ENCODE results near the gene TMEM151B. TPM values are rescaled to one million over a fixed set of nuclear protein-coding genes. Genes with fewer than 3 reads are reported as not detected.

The TMEM151B gene
- total RNA-seq, 1 experiment from 2014 or later = not detected

GRCh38 chr6:44260451-44261297 is 9.6 kb upstream of the TMEM151B start:
- POLR2A ChIA-PET (ENCODE audit: unreplicated experiment) = no interaction called here

GRCh38 chr6:44261581-44261980 is 8.7 kb upstream of the TMEM151B start:
- ChIA-PET CTCF (interaction anchor here (0.6 kb wide), 1 partner anchor 153 kb away, joined by 3 read pairs; no protein-coding TSS in a partner anchor), POLR2A (ENCODE audit: unreplicated experiment) (interaction anchor here (0.6 kb wide), 1 partner anchor 11 kb away, joined by 3 read pairs; no protein-coding TSS in a partner anchor)
- intact Hi-C loops (cut with micrococcal nuclease) = no loop called here
- no peak for DNase-seq
- no peak overlapping the region for H3K27ac ChIP-seq (ENCODE audit: low read length)
- no peak overlapping the region for H3K4me2 ChIP-seq (ENCODE audit: low read length)
- no peaks in the 10 kb centered on the region for H3F3A ChIP-seq (ENCODE audit: low read length, unreplicated experiment)
- no peak overlapping the region for H3K4me3 ChIP-seq (ENCODE audit: low read length)
- no peaks in the 10 kb centered on the region for H3K9me2 ChIP-seq (replicated peaks; ENCODE audit: low read length)
- H3K79me2 ChIP-seq (ENCODE audit: low read length) = peaks cover 31% of the 10 kb centered on the region
- no peaks in the 10 kb centered on the region for H4K20me1 ChIP-seq (ENCODE audit: low read length)
- no peak overlapping the region for H2AFZ ChIP-seq (ENCODE audit: low read length)
- no peak for ATAC-seq
- no peaks in the 10 kb centered on the region for H3K27me3 ChIP-seq (ENCODE audit: low read length)
- H3K36me3 ChIP-seq (ENCODE audit: low read depth, low read length) = no peaks in the 10 kb centered on the region
- BruUV-seq (replicated peaks) = no TSS peak
- TF ChIP-seq EZH2phosphoT487 (IDR thresholded peaks at IDR 0.05; ENCODE audit: borderline replicate concordance, low read length) (no peak), CTCF (conservative IDR thresholded peaks at IDR 0.05; ENCODE audit: low read depth, low read length) (no peak), EZH2 (IDR thresholded peaks at IDR 0.05; ENCODE audit: low read length, unreplicated experiment) (no peak)
- peaks cover 29% of the 10 kb centered on the region for H3K4me1 ChIP-seq (ENCODE audit: insufficient read depth, low read length)
- no peaks in the 10 kb centered on the region for H3K9me3 ChIP-seq (ENCODE audit: low read length)
- H3K9ac ChIP-seq (ENCODE audit: low read length) = no peak overlapping the region

More at GRCh38 chr6:44260451-44261297, 9.6 kb upstream of the TMEM151B start:
- CTCF ChIA-PET = no interaction called here
- TF ChIP-seq EZH2 (IDR thresholded peaks at IDR 0.05; ENCODE audit: low read length, unreplicated experiment) = no peak
- no peak for TF ChIP-seq CTCF (conservative IDR thresholded peaks at IDR 0.05; ENCODE audit: low read depth, low read length)
- no peak for TF ChIP-seq EZH2phosphoT487 (IDR thresholded peaks at IDR 0.05; ENCODE audit: borderline replicate concordance, low read length)
- Histone ChIP-seq H3K27me3 (ENCODE audit: low read length) (no peaks in the 10 kb centered on the region), H3K4me1 (ENCODE audit: insufficient read depth, low read length) (peaks cover 38% of the 10 kb centered on the region), H3K27ac (ENCODE audit: low read length) (no peak overlapping the region), H3F3A (ENCODE audit: low read length, unreplicated experiment) (peaks cover 6% of the 10 kb centered on the region), H3K79me2 (ENCODE audit: low read length) (peaks cover 40% of the 10 kb centered on the region), H3K4me3 (ENCODE audit: low read length) (no peak overlapping the region), H2AFZ (ENCODE audit: low read length) (no peak overlapping the region), H3K4me2 (ENCODE audit: low read length) (no peak overlapping the region), H3K36me3 (ENCODE audit: low read depth, low read length) (no peaks in the 10 kb centered on the region), H3K9me3 (ENCODE audit: low read length) (no peaks in the 10 kb centered on the region), H4K20me1 (ENCODE audit: low read length) (peaks cover 7% of the 10 kb centered on the region; the same call in 1 of the 2 replicates), H3K9ac (ENCODE audit: low read length) (no peak overlapping the region), H3K9me2 (replicated peaks; ENCODE audit: low read length) (no peaks in the 10 kb centered on the region)
- BruUV-seq (replicated peaks) = no TSS peak
- ATAC-seq (no peak), DNase-seq (no peak)
- intact Hi-C loops (cut with micrococcal nuclease) = no loop called here

Data from PC-3 (cell line).